K562 (cell line): ENCODE data around the gene MOK. TPM values are rescaled to one million over a fixed set of nuclear protein-coding genes. Genes with fewer than 3 reads are reported as not detected.
A peak's percentile ranks its signal among the peaks of the same experiment; 100 is the strongest.

ENCODE experiments used
- ATAC-seq: fragments of 200-7000 bp; cut with Tn5 transposase; 3 replicates; pipeline ENCODE4 v1.9.1; 2020; ENCODE audit warnings: moderate library complexity
- BruUV-seq: library from RNA; stranded (reverse); fragments of 400-500 nt; replicated peaks from 2 replicates; lab custom pipeline; 2021; lab: Mats Ljungman, UMichigan
- CTCF ChIA-PET: fragments of 300-600 bp; formaldehyde crosslinking; extraction: SDS; loops from one replicate; lab custom pipeline; 2021; ENCODE audit warnings: low intra/inter-chr PET ratio; lab: Yijun Ruan, JAX
- POLR2A ChIA-PET: fragments of 300-600, 350-650 bp; sonication (Branson Sonifier 250); formaldehyde crosslinking; extraction: SDS; loops from one replicate; lab custom pipeline; 2021; ENCODE audit warnings: antibody characterized with exemption, inconsistent platforms; lab: Yijun Ruan, JAX
- DNase-seq, 4 experiments: peaks; one replicate each; pipeline versions ENCODE4 v3.0.0 to v3.0.0-alpha.2; 2011 to 2018; ENCODE audit warnings: low spot score in 3 of 4, mixed read lengths in 3 of 4; ENCODE audit errors: extremely low read depth in 1 of 4
- FAIRE-seq: peaks from 2 replicates; lab custom pipeline; 2011; peaks lifted over from hg19 to GRCh38; lab: Jason Lieb, UNC
- H2AFZ ChIP-seq: 2 replicates; pipeline ENCODE4 v1.6.0; 2011; ENCODE audit warnings: low read depth, low read length, control low read depth, inconsistent platforms
- H3K27ac ChIP-seq: fragments of 200-600 bp; 3 replicates; pipeline ENCODE4 v1.8.0; 2011; ENCODE audit warnings: low read depth, mild to moderate bottlenecking, control low read depth, inconsistent platforms, low read length, moderate library complexity, mixed read lengths; ENCODE audit errors: extremely low read depth
- H3K27me3 ChIP-seq, 2 experiments: fragments of 300-600 bp in 1 of 2; 2 replicates in 1 of 2; 3 replicates in 1 of 2; pipeline versions ENCODE4 v1.6.0 to v1.8.0; 2011; ENCODE audit warnings: inconsistent platforms in 2 of 2, low read length in 2 of 2, mild to moderate bottlenecking in 1 of 2, mixed read lengths in 1 of 2, moderate library complexity in 1 of 2; ENCODE audit not compliant: control insufficient read depth in 2 of 2, insufficient read depth in 2 of 2
- H3K36me3 ChIP-seq: fragments of 300-600 bp; 3 replicates; pipeline ENCODE4 v1.8.0; 2011; ENCODE audit warnings: mild to moderate bottlenecking, low read length, inconsistent platforms; ENCODE audit not compliant: control insufficient read depth, insufficient read depth
- H3K4me1 ChIP-seq, 2 experiments: fragments of 200-600 bp in 1 of 2; replicated peaks in 1 of 2; 2 replicates in 1 of 2; 3 replicates in 1 of 2; pipeline versions ENCODE4 v1.5.1 to v1.8.0; 2011; ENCODE audit warnings: inconsistent platforms in 2 of 2, low read length in 2 of 2, mild to moderate bottlenecking in 1 of 2, mixed read lengths in 1 of 2, moderate library complexity in 1 of 2; ENCODE audit not compliant: control insufficient read depth in 2 of 2, insufficient read depth in 2 of 2
- H3K4me2 ChIP-seq: 2 replicates; pipeline ENCODE4 v1.6.1; 2011; ENCODE audit warnings: low read length, control low read depth, inconsistent platforms, mixed read lengths; ENCODE audit not compliant: insufficient read depth
- H3K4me3 ChIP-seq: fragments of 200-600 bp; sonication (generic), shearing (Covaris generic); 2 replicates; pipeline ENCODE4 v1.5.1; 2016; ENCODE audit warnings: control low read depth, inconsistent platforms
- H3K79me2 ChIP-seq: fragments of 200-600 bp; 3 replicates; pipeline ENCODE4 v1.8.0; 2011; ENCODE audit warnings: low read length, inconsistent platforms; ENCODE audit not compliant: control insufficient read depth, insufficient read depth
- H3K9ac ChIP-seq, 2 experiments: 2 replicates each; pipeline versions ENCODE4 v1.6.0 to v1.6.1; 2011; ENCODE audit warnings: low read depth in 2 of 2, low read length in 2 of 2, control low read depth in 1 of 2, inconsistent platforms in 1 of 2, mild to moderate bottlenecking in 1 of 2, mixed read lengths in 1 of 2; ENCODE audit not compliant: insufficient read depth in 1 of 2
- H3K9me1 ChIP-seq: one replicate; pipeline ENCODE4 v1.6.0; 2011; ENCODE audit warnings: inconsistent platforms, mild to moderate bottlenecking, low read length, moderate library complexity; ENCODE audit not compliant: control insufficient read depth, insufficient read depth
- H3K9me3 ChIP-seq: replicated peaks from 2 replicates; pipeline ENCODE4 v1.5.1; 2011; ENCODE audit warnings: low read depth, low read length, inconsistent platforms; ENCODE audit not compliant: control insufficient read depth, insufficient read depth
- H4K20me1 ChIP-seq: replicated peaks from 2 replicates; pipeline ENCODE4 v1.6.1; 2011; ENCODE audit warnings: low read length, inconsistent platforms, mixed read lengths; ENCODE audit not compliant: control insufficient read depth, insufficient read depth
- HDAC8 ChIP-seq: fragments of 450-650 bp; IDR thresholded peaks from 2 replicates; pipeline ENCODE4 v1.6.1; 2016; ENCODE audit warnings: mild to moderate bottlenecking, missing genetic modification characterization, moderate library complexity, missing compliant biosample characterization
- ILK ChIP-seq: fragments of 450-650 bp; IDR thresholded peaks from 2 replicates; pipeline ENCODE4 v1.6.1; 2016; ENCODE audit warnings: missing genetic modification characterization, low read depth, mild to moderate bottlenecking, missing compliant biosample characterization, moderate library complexity, borderline replicate concordance
- KLF16 ChIP-seq: IDR thresholded peaks from 2 replicates; pipeline ENCODE4 v1.6.1; 2016; ENCODE audit warnings: antibody characterized with exemption
- LEF1 ChIP-seq: fragments of 450-650 bp; IDR thresholded peaks from 2 replicates; pipeline ENCODE4 v1.6.1; 2016; ENCODE audit warnings: mild to moderate bottlenecking
- MAFG ChIP-seq: fragments of 450-650 bp; conservative IDR thresholded peaks from 2 replicates; pipeline ENCODE4 v1.6.1; 2016; ENCODE audit warnings: missing genetic modification characterization, missing compliant biosample characterization
- MTA1 ChIP-seq: fragments of 450-650 bp; IDR thresholded peaks from 2 replicates; pipeline ENCODE4 v1.6.1; 2017; ENCODE audit warnings: borderline replicate concordance
- NELFE ChIP-seq: IDR thresholded peaks from 2 replicates; pipeline ENCODE4 v1.6.1; 2011; ENCODE audit warnings: mild to moderate bottlenecking; ENCODE audit not compliant: insufficient read depth, insufficient read length
- RBM17 ChIP-seq: fragments of 200-400 bp; formaldehyde crosslinking; IDR thresholded peaks from 2 replicates; pipeline ENCODE4 v1.6.1; 2017; ENCODE audit warnings: low read depth, mild to moderate bottlenecking, low read length, borderline replicate concordance
- SIRT6 ChIP-seq: IDR thresholded peaks from one replicate; pipeline ENCODE4 v1.6.1; 2012; ENCODE audit warnings: low read depth, mild to moderate bottlenecking, control low read depth, inconsistent platforms, low read length, moderate library complexity
- SP2 ChIP-seq: IDR thresholded peaks from 2 replicates; pipeline ENCODE4 v1.6.1; 2011; ENCODE audit warnings: mild to moderate bottlenecking, low read depth, low read length, moderate library complexity; ENCODE audit not compliant: poor library complexity, severe bottlenecking; ENCODE audit errors: extremely low read depth
- ZBTB17 ChIP-seq: fragments of 450-650 bp; formaldehyde crosslinking; IDR thresholded peaks from 2 replicates; pipeline ENCODE4 v1.4.0; 2020; ENCODE audit warnings: mild to moderate bottlenecking
- ZKSCAN3 ChIP-seq: fragments of 250-450 bp; sonication (Bioruptor Pico); IDR thresholded peaks from 2 replicates; pipeline ENCODE4 v1.4.0; 2020
- ZSCAN32 ChIP-seq: fragments of 450-650 bp; formaldehyde crosslinking; IDR thresholded peaks from 2 replicates; pipeline ENCODE4 v1.4.0; 2020; ENCODE audit warnings: mild to moderate bottlenecking, moderate library complexity
- WGBS: fragments of 100-300 bp; shearing (Covaris generic); methylation state at CpG from one replicate; pipeline ENCODE4 v1.1.6; 2016; ENCODE audit warnings: low coverage, mixed read lengths; ENCODE audit not compliant: insufficient coverage; ENCODE audit errors: missing lambda C conversion rate; 5-methylcytosine and 5-hydroxymethylcytosine counted together
- in situ Hi-C: fragments of 300-500 bp; cut with MboI; formaldehyde crosslinking; loops from 4 replicates; pipeline ENCODE4 v1.15.0; 2018; ENCODE audit warnings: inconsistent platforms, mixed read lengths
- intact Hi-C: fragments of 100-400 bp; cut with micrococcal nuclease; formaldehyde crosslinking; loops from 2 replicates; pipeline ENCODE4 v1.14.2; 2022
- polyA plus RNA-seq, 8 experiments: library from polyadenylated mRNA; depleted of rRNA in 4 of 8; stranded (reverse) in 5 of 8; unstranded in 3 of 8; fragments of >200 nt; fragmentation: Nextera tagmentation in 2 of 8; fragmentation: Illumina TruSeq in 1 of 8; extraction: Ambion mirVana in 2 of 8; extraction: Trizol in 1 of 8; gene quantifications; 2 replicates each; pipeline versions ENCODE4 v1.2.1 to v1.2.3, GENCODE V29; 2011 to 2014; ENCODE audit warnings: inconsistent platforms in 1 of 8, missing spikeins in 1 of 8
- total RNA-seq, 7 experiments: library from RNA; depleted of rRNA in 6 of 7; stranded (reverse); fragments of >200 nt in 6 of 7; fragmentation: Illumina TruSeq in 2 of 7; extraction: Trizol in 2 of 7; gene quantifications; 2 replicates each; pipeline versions ENCODE4 v1.2.1 to v1.2.3, GENCODE V29; 2011 to 2021; ENCODE audit warnings: low replicate concordance in 1 of 7
- TF ChIP-seq, protein P1 (sequence below): IDR thresholded peaks from 2 replicates; pipeline ENCODE4 v1.6.1; 2014; ENCODE audit warnings: antibody characterized with exemption
- TF ChIP-seq, protein P2 (sequence below): fragments of 250-450 bp; sonication (Bioruptor Pico); IDR thresholded peaks from 2 replicates; pipeline ENCODE4 v1.4.0; 2020; ENCODE audit warnings: mild to moderate bottlenecking, moderate library complexity
- TF ChIP-seq, protein P3 (sequence below), 3 experiments: IDR thresholded peaks in 2 of 3; conservative IDR thresholded peaks in 1 of 3; 2 replicates each; pipeline ENCODE4 v1.5.1; 2011 to 2012; ENCODE audit warnings: low read length in 3 of 3, mild to moderate bottlenecking in 3 of 3, control low read depth in 2 of 3, improper control_type of control experiment in 1 of 3, inconsistent platforms in 1 of 3, low read depth in 1 of 3, mixed read lengths in 1 of 3, moderate library complexity in 1 of 3; ENCODE audit not compliant: insufficient read depth in 2 of 3

MOK gene
- total and polyA plus RNA-seq, 9 of the 15 experiments (the other 6 are each of a cell fraction or from before 2014, with no cell fraction given) = 1.3 to 8.4 (median 5.3) TPM

DNA sequence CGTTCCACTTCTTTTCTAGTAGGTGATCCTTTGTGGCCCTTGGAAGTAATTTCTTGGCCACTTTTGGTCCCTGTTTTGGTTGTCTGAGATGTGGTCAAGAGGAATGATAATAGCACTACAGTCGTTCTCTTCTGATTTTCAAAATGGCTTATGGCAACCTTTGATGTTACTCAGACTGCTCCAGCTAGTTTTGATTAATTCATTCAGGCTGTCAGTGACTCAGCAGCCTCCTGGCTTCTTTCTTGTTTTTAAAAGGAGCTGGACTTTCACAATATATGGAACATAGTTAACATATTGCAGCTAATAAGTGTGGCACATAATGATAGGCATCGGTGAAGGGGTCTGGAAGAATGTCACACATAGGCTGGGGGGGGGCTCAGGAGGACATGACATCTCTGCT lies 117.9 kb downstream of the MOK start (continued):
- TF ChIP-seq ZBTB17 (CRISPR knock-in tag) = no peak
- peak; percentile 54; the same call in 1 of the 2 replicates for TF ChIP-seq LEF1
- TF ChIP-seq MAFG (tag) = peak; percentile 43; the same call in 1 of the 2 replicates
- no peak for TF ChIP-seq ZSCAN32 (CRISPR knock-in tag)
- no peak for TF ChIP-seq SP2
- no peak for TF ChIP-seq HDAC8 (tag)

DNA sequence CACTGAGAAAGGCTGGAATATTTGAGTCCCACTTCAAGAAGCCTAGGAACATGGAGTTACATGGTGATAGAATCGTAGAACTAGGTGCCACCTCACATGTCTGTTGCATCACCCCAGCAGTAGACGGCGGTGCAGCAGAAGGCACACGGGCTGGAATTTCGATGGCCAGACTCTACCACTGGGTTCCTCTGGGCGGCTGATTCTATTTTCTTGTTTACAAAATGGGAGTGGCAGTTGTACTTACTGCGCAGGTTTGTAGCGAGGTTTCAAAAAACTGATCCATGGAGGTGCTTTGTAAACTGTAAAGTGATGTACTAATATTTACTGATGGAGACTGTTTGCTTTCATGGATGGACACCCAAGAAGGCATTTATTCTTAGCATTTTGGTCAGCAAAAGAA lies 119.6 kb downstream of the MOK start:
- in situ Hi-C loops (no loop called here), intact Hi-C loops (no loop called here)
- WGBS = 60% methylated on average over 6 of the region's 8 CpGs
- ATAC-seq = peak; percentile 57
- peak in 1 of 4 experiments; percentile 19 for DNase-seq
- H3K9me3 ChIP-seq = no peaks in the 10 kb centered on the region
- BruUV-seq = no TSS peak
- H3K79me2 ChIP-seq = peaks cover 76% of the 10 kb centered on the region
- H4K20me1 ChIP-seq = no peaks in the 10 kb centered on the region; the same call in 1 of the 2 replicates
- no peak overlapping the region; a peak in 1 of 4 replicates for H3K9ac ChIP-seq
- H3K36me3 ChIP-seq = peaks cover 3% of the 10 kb centered on the region; the same call in 1 of the 3 replicates
- H3K9me1 ChIP-seq = peaks cover 3% of the 10 kb centered on the region
- no peak overlapping the region for H3K4me3 ChIP-seq
- POLR2A ChIA-PET = no interaction called here
- H2AFZ ChIP-seq = no peak overlapping the region
- H3K4me2 ChIP-seq = no peak overlapping the region
- H3K27me3 ChIP-seq = no peaks in the 10 kb centered on the region
- CTCF ChIA-PET = no interaction called here
- FAIRE-seq = no peak
- H3K27ac ChIP-seq = no peak overlapping the region
- H3K4me1 ChIP-seq = peaks cover 0 to 28% of the 10 kb centered on the region in 2 experiments; a peak in 3 of 5 replicates
- TF ChIP-seq SIRT6 (no peak), KLF16 (no peak), NELFE (no peak), MTA1 (no peak), ILK (no peak), RBM17 (no peak), ZKSCAN3 (no peak)
- TF ChIP-seq, protein P1, sequence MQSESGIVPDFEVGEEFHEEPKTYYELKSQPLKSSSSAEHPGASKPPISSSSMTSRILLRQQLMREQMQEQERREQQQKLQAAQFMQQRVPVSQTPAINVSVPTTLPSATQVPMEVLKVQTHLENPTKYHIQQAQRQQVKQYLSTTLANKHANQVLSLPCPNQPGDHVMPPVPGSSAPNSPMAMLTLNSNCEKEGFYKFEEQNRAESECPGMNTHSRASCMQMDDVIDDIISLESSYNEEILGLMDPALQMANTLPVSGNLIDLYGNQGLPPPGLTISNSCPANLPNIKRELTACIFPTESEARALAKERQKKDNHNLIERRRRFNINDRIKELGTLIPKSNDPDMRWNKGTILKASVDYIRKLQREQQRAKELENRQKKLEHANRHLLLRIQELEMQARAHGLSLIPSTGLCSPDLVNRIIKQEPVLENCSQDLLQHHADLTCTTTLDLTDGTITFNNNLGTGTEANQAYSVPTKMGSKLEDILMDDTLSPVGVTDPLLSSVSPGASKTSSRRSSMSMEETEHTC = no peak
- TF ChIP-seq, protein P2, sequence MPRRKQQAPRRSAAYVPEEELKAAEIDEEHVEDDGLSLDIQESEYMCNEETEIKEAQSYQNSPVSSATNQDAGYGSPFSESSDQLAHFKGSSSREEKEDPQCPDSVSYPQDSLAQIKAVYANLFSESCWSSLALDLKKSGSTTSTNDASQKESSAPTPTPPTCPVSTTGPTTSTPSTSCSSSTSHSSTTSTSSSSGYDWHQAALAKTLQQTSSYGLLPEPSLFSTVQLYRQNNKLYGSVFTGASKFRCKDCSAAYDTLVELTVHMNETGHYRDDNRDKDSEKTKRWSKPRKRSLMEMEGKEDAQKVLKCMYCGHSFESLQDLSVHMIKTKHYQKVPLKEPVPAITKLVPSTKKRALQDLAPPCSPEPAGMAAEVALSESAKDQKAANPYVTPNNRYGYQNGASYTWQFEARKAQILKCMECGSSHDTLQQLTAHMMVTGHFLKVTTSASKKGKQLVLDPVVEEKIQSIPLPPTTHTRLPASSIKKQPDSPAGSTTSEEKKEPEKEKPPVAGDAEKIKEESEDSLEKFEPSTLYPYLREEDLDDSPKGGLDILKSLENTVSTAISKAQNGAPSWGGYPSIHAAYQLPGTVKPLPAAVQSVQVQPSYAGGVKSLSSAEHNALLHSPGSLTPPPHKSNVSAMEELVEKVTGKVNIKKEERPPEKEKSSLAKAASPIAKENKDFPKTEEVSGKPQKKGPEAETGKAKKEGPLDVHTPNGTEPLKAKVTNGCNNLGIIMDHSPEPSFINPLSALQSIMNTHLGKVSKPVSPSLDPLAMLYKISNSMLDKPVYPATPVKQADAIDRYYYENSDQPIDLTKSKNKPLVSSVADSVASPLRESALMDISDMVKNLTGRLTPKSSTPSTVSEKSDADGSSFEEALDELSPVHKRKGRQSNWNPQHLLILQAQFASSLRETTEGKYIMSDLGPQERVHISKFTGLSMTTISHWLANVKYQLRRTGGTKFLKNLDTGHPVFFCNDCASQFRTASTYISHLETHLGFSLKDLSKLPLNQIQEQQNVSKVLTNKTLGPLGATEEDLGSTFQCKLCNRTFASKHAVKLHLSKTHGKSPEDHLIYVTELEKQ (CRISPR knock-in tag) = no peak
- TF ChIP-seq, protein P3, sequence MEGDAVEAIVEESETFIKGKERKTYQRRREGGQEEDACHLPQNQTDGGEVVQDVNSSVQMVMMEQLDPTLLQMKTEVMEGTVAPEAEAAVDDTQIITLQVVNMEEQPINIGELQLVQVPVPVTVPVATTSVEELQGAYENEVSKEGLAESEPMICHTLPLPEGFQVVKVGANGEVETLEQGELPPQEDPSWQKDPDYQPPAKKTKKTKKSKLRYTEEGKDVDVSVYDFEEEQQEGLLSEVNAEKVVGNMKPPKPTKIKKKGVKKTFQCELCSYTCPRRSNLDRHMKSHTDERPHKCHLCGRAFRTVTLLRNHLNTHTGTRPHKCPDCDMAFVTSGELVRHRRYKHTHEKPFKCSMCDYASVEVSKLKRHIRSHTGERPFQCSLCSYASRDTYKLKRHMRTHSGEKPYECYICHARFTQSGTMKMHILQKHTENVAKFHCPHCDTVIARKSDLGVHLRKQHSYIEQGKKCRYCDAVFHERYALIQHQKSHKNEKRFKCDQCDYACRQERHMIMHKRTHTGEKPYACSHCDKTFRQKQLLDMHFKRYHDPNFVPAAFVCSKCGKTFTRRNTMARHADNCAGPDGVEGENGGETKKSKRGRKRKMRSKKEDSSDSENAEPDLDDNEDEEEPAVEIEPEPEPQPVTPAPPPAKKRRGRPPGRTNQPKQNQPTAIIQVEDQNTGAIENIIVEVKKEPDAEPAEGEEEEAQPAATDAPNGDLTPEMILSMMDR (IDR thresholded peaks at IDR 0.05 in 2 of 3, conservative IDR thresholded peaks at IDR 0.05 in 1 of 3; ENCODE audit: insufficient read depth in 2 of 3, low read depth in 1 of 3, low read length in 3 of 3) = peak in 2 of 3 experiments; percentile 7 to 13; a peak in 2 of 6 replicates
